ENCODE data around the gene PITPNM1.

The PITPNM1 gene

DNA sequence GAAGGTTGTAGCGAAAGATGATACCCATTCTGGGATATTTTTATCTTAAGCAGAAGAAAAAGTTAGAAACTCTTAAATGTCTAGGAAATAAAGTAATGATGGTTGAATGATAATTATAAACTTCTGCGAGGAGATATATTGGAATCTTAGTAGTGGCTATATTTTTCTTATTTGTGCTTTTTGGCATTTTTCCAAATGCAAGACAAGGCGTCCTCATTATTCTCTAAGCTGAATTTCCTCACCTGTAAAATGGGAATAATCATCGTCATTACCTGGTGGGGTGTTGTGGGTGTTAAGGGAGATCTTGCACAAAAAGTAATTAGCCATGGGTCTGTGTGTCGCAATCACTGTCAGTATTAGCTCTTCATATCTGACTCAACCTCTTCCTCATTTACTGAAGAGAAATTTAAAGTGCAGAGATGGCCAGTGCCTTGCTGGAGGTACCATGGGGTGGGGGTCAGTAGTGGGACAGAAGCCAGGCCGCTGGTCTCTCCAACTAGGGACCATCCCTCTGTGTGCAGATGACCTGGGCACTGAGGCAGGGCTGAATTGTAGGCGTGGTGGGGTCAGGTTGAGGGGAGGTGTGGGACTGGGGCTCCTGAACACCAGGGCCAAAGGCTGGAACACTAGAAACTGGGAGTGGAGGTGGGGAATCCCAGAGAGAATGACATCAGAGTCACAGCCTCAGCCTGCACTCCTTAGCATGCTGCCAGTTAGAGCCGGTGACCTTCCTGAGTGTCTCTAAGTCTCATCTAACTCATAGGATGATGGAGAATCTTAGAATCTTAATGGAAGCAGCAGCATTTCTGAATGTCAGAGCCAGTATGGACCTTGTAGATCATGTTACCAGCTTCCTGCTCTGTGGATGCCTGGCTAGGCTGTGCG, 4.1 kb downstream of the PITPNM1 start:
- H2AFZ ChIP-seq (ENCODE audit: low read depth) = no peak overlapping the region
- no peak overlapping the region for H3K4me2 ChIP-seq
- H3K36me3 ChIP-seq (ENCODE audit: insufficient read depth) = no peaks in the 10 kb centered on the region
- no peak overlapping the region for H3K4me3 ChIP-seq (IDR thresholded peaks at IDR 0.05; ENCODE audit: insufficient read depth, low read depth, low read length)
- H3K27me3 ChIP-seq (ENCODE audit: insufficient read depth, low read depth) = no peaks in the 10 kb centered on the region
- no peak overlapping the region for H3K9ac ChIP-seq
- H3K4me1 ChIP-seq (ENCODE audit: low read depth, poor library complexity, severe bottlenecking) = peaks cover 13% of the 10 kb centered on the region
- no peaks in the 10 kb centered on the region for H3K79me2 ChIP-seq (ENCODE audit: insufficient read depth, low read depth)
- H4K20me1 ChIP-seq (ENCODE audit: insufficient read depth) = no peaks in the 10 kb centered on the region
- no peak overlapping the region for H3K27ac ChIP-seq
- TF ChIP-seq, protein P1, sequence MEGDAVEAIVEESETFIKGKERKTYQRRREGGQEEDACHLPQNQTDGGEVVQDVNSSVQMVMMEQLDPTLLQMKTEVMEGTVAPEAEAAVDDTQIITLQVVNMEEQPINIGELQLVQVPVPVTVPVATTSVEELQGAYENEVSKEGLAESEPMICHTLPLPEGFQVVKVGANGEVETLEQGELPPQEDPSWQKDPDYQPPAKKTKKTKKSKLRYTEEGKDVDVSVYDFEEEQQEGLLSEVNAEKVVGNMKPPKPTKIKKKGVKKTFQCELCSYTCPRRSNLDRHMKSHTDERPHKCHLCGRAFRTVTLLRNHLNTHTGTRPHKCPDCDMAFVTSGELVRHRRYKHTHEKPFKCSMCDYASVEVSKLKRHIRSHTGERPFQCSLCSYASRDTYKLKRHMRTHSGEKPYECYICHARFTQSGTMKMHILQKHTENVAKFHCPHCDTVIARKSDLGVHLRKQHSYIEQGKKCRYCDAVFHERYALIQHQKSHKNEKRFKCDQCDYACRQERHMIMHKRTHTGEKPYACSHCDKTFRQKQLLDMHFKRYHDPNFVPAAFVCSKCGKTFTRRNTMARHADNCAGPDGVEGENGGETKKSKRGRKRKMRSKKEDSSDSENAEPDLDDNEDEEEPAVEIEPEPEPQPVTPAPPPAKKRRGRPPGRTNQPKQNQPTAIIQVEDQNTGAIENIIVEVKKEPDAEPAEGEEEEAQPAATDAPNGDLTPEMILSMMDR (conservative IDR thresholded peaks at IDR 0.05; ENCODE audit: low read depth, low read length) = no peak

DNA sequence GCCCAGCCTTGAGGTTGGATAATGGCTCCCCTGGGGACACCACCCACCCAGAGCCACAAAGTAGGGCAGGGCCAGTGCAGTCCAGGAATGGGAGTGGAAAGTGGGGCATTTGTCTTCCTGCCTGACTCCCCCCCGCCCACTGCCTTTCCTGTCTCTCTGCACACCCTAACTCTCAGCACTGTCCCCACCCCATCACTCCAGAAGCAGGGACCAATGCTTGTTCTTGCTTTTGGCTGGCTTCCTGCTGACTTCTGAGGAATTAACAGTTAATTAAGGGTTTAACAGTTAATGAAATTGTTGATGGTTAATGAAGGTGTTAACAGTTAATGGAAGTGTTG, 4.7 kb downstream of the PITPNM1 start:
- no peaks in the 10 kb centered on the region for H3K79me2 ChIP-seq (ENCODE audit: insufficient read depth, low read depth)
- H3K27me3 ChIP-seq (ENCODE audit: insufficient read depth, low read depth) = no peaks in the 10 kb centered on the region

DNA sequence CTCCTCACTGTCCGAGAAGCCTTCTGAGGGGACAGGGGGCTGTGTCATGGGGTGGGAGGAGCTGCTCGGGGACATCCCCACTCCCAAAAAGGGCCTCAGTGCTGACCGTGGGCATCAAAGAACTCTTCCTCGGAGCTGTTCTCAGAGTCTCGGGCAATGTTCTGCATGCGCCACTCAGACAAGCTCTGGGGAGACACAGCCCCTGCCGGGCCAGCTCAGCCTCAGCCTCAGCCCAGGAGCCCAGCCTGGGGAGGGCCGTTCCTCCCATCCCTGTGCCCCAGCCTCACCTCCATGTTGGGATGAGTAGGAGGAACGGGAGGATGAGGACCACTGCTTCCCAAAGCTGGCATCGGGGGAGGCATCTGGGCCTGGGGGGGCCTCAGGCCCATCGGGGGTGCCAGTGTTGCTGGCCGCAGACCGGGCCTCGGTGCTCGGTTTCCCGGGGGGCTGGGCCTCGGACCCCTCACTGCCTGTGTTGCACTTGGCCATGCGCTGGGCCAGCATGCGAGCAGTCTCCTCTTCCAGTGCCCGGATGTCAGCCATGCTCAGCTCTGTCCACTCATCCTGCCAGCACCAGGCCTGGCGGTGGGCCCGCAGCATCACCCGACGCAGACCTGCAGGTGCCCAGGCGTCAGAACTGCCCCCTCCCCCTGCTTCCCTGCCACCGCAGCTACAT, 5.2 kb downstream of the PITPNM1 start:
- Histone ChIP-seq H3K27ac (no peak overlapping the region), H3K4me2 (no peak overlapping the region), H2AFZ (ENCODE audit: low read depth) (no peak overlapping the region), H3K27me3 (ENCODE audit: insufficient read depth, low read depth) (no peaks in the 10 kb centered on the region), H3K4me1 (ENCODE audit: low read depth, poor library complexity, severe bottlenecking) (peaks cover 5% of the 10 kb centered on the region), H3K9ac (no peak overlapping the region), H3K79me2 (ENCODE audit: insufficient read depth, low read depth) (no peaks in the 10 kb centered on the region), H4K20me1 (ENCODE audit: insufficient read depth) (no peaks in the 10 kb centered on the region), H3K36me3 (ENCODE audit: insufficient read depth) (no peaks in the 10 kb centered on the region), H3K4me3 (IDR thresholded peaks at IDR 0.05; ENCODE audit: insufficient read depth, low read depth, low read length) (no peak overlapping the region)
- TF ChIP-seq, protein P1 (conservative IDR thresholded peaks at IDR 0.05; ENCODE audit: low read depth, low read length) = no peak

More for the DNA sequence above, 4.7 kb downstream of the PITPNM1 start:
- no peak overlapping the region for H3K27ac ChIP-seq
- no peaks in the 10 kb centered on the region for H4K20me1 ChIP-seq (ENCODE audit: insufficient read depth)
- H3K4me2 ChIP-seq = no peak overlapping the region
- no peak overlapping the region for H3K4me3 ChIP-seq (IDR thresholded peaks at IDR 0.05; ENCODE audit: insufficient read depth, low read depth, low read length)
- H3K9ac ChIP-seq = no peak overlapping the region
- H2AFZ ChIP-seq (ENCODE audit: low read depth) = no peak overlapping the region
- H3K36me3 ChIP-seq (ENCODE audit: insufficient read depth) = no peaks in the 10 kb centered on the region
- peaks cover 7% of the 10 kb centered on the region for H3K4me1 ChIP-seq (ENCODE audit: low read depth, poor library complexity, severe bottlenecking)
- TF ChIP-seq, protein P1 (conservative IDR thresholded peaks at IDR 0.05; ENCODE audit: low read depth, low read length) = no peak

DNA sequence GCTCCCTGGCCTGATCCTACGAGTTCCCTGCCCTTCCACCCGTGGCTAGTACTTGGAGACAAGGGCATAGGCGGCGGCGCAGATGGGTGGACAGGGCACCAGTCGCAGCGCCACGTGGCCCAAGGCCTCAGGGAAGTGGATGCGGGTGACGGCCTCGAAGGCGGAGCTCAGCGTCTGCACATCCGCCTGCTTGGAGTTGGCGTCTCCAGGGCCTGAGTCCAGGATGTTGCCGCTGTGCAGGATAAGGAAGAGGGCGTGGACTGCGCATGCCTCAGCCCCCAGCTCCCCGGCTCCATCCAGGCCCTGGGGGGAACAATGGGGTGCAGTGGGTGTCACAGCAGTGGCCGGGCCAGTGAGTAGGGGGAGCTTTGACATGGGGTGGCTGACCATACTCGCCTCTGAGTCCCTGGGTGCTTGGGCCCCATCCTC, 6.6 kb downstream of the PITPNM1 start:
- Histone ChIP-seq H4K20me1 (ENCODE audit: insufficient read depth) (no peaks in the 10 kb centered on the region), H3K9ac (no peak overlapping the region), H2AFZ (ENCODE audit: low read depth) (no peak overlapping the region), H3K27me3 (ENCODE audit: insufficient read depth, low read depth) (no peaks in the 10 kb centered on the region), H3K79me2 (ENCODE audit: insufficient read depth, low read depth) (no peaks in the 10 kb centered on the region), H3K4me2 (no peak overlapping the region), H3K4me3 (IDR thresholded peaks at IDR 0.05; ENCODE audit: insufficient read depth, low read depth, low read length) (no peak overlapping the region), H3K27ac (no peak overlapping the region), H3K4me1 (ENCODE audit: low read depth, poor library complexity, severe bottlenecking) (peaks cover under 1% of the 10 kb centered on the region), H3K36me3 (ENCODE audit: insufficient read depth) (no peaks in the 10 kb centered on the region)
- TF ChIP-seq, protein P1 (conservative IDR thresholded peaks at IDR 0.05; ENCODE audit: low read depth, low read length) = no peak

Measured in KMS-11 (cell line).